CD4-positive, alpha-beta T cell (primary cell): ENCODE results near the gene GINS1. TPM values are rescaled to one million over a fixed set of nuclear protein-coding genes. Genes with fewer than 3 reads are reported as not detected.

Source experiments
- ATAC-seq: fragments of 200-7000 bp; cut with Tn5 transposase; one replicate; pipeline ENCODE4 v1.10.0; 2022; ENCODE audit warnings: mild to moderate bottlenecking; ENCODE audit not compliant: poor library complexity
- CTCF ChIA-PET: fragments of 350-600 bp; sonication (Branson Sonifier 250); formaldehyde crosslinking; loops from one replicate; lab custom pipeline; 2021; ENCODE audit warnings: antibody characterized with exemption, inconsistent platforms; lab: Charles Lee
- POLR2A ChIA-PET: fragments of 350-600 bp; sonication (Branson Sonifier 250); formaldehyde crosslinking; loops from one replicate; lab custom pipeline; 2021; ENCODE audit warnings: antibody characterized with exemption, inconsistent platforms; lab: Charles Lee
- DNase-seq, 14 experiments: peaks; one replicate each; pipeline ENCODE4 v3.0.0-alpha.2; 2013 to 2020; ENCODE audit warnings: mixed read lengths in 2 of 14
- H3K27ac ChIP-seq, 2 donors: one replicate each; pipeline versions ENCODE4 v1.5.1 to v1.7.0; 2013; ENCODE audit warnings: low read length in 2 of 2, low read depth in 1 of 2, mild to moderate bottlenecking in 1 of 2
- H3K27me3 ChIP-seq, 2 experiments: 1 replicate in 1 of 2; 2 replicates in 1 of 2; pipeline versions ENCODE4 v1.6.1 to v1.7.0; 2013; ENCODE audit warnings: low read length in 2 of 2, control low read depth in 1 of 2, mild to moderate bottlenecking in 1 of 2, moderate library complexity in 1 of 2; ENCODE audit not compliant: insufficient read depth in 2 of 2, control insufficient read depth in 1 of 2
- H3K36me3 ChIP-seq: one replicate; pipeline ENCODE4 v1.6.1; 2013; ENCODE audit warnings: low read length, control low read depth; ENCODE audit not compliant: insufficient read depth
- H3K4me1 ChIP-seq: one replicate; pipeline ENCODE4 v1.6.1; 2013; ENCODE audit warnings: low read length, control low read depth; ENCODE audit not compliant: insufficient read depth
- H3K4me3 ChIP-seq: one replicate; pipeline ENCODE4 v1.5.1; 2013; ENCODE audit warnings: mild to moderate bottlenecking, low read length, moderate library complexity
- H3K9me3 ChIP-seq, 2 experiments: 1 replicate in 1 of 2; 2 replicates in 1 of 2; pipeline versions ENCODE4 v1.6.1 to v1.7.0; 2013; ENCODE audit warnings: low read length in 2 of 2, mild to moderate bottlenecking in 2 of 2, control low read depth in 1 of 2, moderate library complexity in 1 of 2; ENCODE audit not compliant: control insufficient read depth in 1 of 2, insufficient read depth in 1 of 2
- H3K27ac Mint-ChIP-seq: one replicate; pipeline ENCODE4 v1.8.0; 2020; ENCODE audit warnings: mixed read lengths
- H3K27me3 Mint-ChIP-seq: one replicate; pipeline ENCODE4 v1.8.0; 2021; ENCODE audit warnings: mixed read lengths
- H3K36me3 Mint-ChIP-seq: one replicate; pipeline ENCODE4 v1.8.0; 2021; ENCODE audit warnings: low read depth, mixed read lengths
- H3K4me1 Mint-ChIP-seq: one replicate; pipeline ENCODE4 v1.8.0; 2021; ENCODE audit warnings: low read depth, mixed read lengths
- H3K4me3 Mint-ChIP-seq: one replicate; pipeline ENCODE4 v1.8.0; 2020; ENCODE audit warnings: mild to moderate bottlenecking, mixed read lengths
- H3K9me3 Mint-ChIP-seq: one replicate; pipeline ENCODE4 v1.8.0; 2020; ENCODE audit warnings: mixed read lengths
- CTCF ChIP-seq: fragments of 200-600 bp; IDR thresholded peaks from one replicate; pipeline ENCODE4 v1.8.0; 2022; ENCODE audit warnings: antibody characterized with exemption, mild to moderate bottlenecking
- intact Hi-C, 2 experiments: fragments of 100-400 bp; cut with DNase I in 1 of 2; cut with micrococcal nuclease in 1 of 2; formaldehyde crosslinking; loops; one replicate each; pipeline versions ENCODE4 v1.15.1 to v1.9.0; 2023 to 2025; cut with DNase I, micrococcal nuclease
- total RNA-seq, 174 experiments: library from RNA in 2 of 174; stranded (reverse) in 2 of 174; gene quantifications; one replicate each; pipeline ENCODE4 v1.2.3 and lab custom pipeline; 2021 to 2026

GINS1 gene
- total RNA-seq, 2 experiments from 2014 or later, result 0.08 to 0.17 TPM

DNA sequence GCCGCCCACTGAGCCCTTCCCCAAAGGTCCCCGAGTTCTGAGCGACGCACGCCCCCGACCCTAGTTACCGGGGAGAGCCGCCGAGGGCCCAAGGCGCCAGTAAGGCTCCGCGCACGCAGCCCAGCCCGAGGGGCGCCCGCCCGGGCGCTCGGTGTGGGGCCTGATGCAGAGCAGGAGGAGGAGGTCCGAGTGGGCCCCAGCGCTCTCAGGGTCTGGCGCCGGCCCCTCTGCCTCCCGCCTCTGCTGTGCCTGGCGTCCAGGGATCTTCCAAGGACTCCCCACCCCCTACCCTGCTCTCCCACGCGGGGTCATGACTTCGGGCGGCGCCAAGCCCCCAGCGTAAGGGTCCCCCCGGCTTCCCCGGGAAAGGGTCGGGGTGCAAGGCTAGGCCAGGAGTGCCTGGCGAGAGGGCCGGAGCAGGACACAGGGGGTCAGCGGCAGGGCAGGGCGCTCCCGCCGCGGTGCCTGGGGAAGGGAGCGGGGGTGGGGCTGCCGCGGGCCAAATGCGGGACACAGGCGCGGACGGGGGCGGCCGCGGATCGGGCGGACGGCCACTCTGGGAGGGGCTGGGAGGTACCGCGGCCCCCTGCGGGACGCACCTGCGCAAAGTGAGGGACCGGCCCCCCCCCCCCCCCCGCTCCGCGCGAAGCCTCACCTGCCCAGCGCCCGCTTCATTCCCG lies 17.5 kb upstream of the GINS1 start:
- Mint-ChIP-seq H3K27me3 (no peaks in the 10 kb centered on the region), H3K36me3 (peaks cover 11% of the 10 kb centered on the region), H3K4me1 (peaks cover 23% of the 10 kb centered on the region), H3K4me3 (peak overlapping the region; percentile 92), H3K9me3 (no peaks in the 10 kb centered on the region), H3K27ac (peak overlapping the region; percentile 77)
- H3K27me3 ChIP-seq, result no peaks in the 10 kb centered on the region
- no peaks in the 10 kb centered on the region for H3K36me3 ChIP-seq
- ChIA-PET POLR2A (interaction anchor here (1.0 to 1.7 kb wide), 3 partner anchors 18 to 195 kb away, joined by 5 to 10 read pairs (median 7); partner anchors contain the start of genes ENTPD6, GINS1 and PYGB), CTCF (interaction anchor here (1.1 kb wide), 1 partner anchor 9 kb away, joined by 5 read pairs; no protein-coding TSS in a partner anchor)
- peak overlapping the region; percentile 75 for H3K4me3 ChIP-seq
- intact Hi-C loops, result loop anchor here in 1 of 2 experiments (2.0 to 5.0 kb wide), 7 partner anchors 17 to 362 kb away; partner anchors contain the start of genes ACSS1, ENTPD6 and GINS1
- TF ChIP-seq CTCF, result no peak
- no peak overlapping the region for H3K27ac ChIP-seq
- ATAC-seq (no peak), DNase-seq (peak in 9 of 14 experiments; percentile 2 to 45 (median 12))
- H3K9me3 ChIP-seq, result no peaks in the 10 kb centered on the region
- H3K4me1 ChIP-seq, result peaks cover 10% of the 10 kb centered on the region

DNA sequence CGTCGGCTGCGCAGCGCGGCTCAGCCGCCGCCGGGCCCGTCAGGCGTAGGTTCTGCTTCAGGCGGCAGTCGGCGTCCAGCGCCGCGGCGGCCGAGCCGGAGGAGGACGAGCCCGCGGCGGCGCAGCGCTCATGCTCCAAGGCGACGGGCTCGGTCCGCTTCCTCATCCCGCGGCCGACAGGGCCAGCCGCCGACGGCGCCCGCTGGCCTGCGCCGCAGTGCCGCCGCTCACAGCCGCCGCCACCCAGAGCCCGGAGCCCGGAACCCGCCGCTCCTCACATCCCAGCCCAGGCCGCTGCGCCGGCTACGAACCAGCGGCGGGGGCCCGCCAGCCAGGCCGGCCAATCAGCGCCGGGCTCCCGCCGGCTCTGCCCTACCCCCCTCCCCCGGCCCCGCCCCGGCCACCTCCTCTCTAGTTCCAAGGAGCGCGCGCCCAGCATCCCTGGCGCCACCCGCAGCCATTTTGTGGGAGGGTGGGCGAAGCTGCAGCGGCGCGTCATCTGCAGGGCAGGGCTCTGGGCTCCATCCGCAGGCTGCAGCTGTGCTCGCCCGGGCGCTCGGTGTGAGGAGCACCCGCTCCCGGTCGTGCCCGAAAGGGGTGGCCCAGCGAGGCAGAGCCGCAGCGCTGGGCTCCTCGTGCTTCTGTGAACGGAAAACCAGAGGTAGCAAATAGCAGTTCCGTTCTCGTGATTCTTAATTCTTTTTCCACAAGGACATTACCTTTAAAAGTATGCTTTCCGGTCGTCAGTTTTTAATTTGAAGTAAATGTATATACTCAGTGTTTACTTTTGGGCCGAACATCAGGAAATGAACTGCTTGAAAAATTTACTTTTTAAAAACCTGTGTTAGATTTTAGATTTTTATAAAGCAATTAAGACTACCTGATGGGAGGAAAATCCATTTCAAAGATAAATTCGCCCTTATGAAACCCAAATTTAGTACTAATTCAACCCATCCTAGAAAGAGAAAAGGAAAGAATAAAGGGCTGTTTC lies 16.6 kb upstream of the GINS1 start, which contains the start of gene ABHD12:
ABHD12 (minus strand) TSS at position 298 of the 991 bp plus-strand sequence; CDS start at position 166, 132 bp downstream.
- Mint-ChIP-seq H3K27ac (peak within 1 kb of the TSS; percentile 84), H3K9me3 (no peaks in the 10 kb centered on the region), H3K4me3 (peak within 1 kb of the TSS; percentile 92), H3K36me3 (peaks cover 11% of the 10 kb centered on the region), H3K27me3 (no peaks in the 10 kb centered on the region), H3K4me1 (peaks cover 23% of the 10 kb centered on the region)
- TF ChIP-seq CTCF, result no peak
- POLR2A ChIA-PET, result interaction anchor here (0.6 to 1.7 kb wide), 7 partner anchors 9 to 246 kb away, joined by 3 to 10 read pairs (median 5); partner anchors contain the start of genes ENTPD6, GINS1 and PYGB
- DNase-seq (peak; percentile 86 to 97 (median 92)), ATAC-seq (peak; percentile 89)
- intact Hi-C loops, result loop anchor here in 1 of 2 experiments (2.0 to 5.0 kb wide), 4 partner anchors 144 to 334 kb away; partner anchors contain the start of gene ACSS1
- Histone ChIP-seq H3K4me3 (peak within 1 kb of the TSS; percentile 75), H3K4me1 (peaks cover 10% of the 10 kb centered on the region), H3K27ac (peak within 1 kb of the TSS in 1 of 2 donors; percentile 42), H3K9me3 (no peaks in the 10 kb centered on the region), H3K27me3 (no peaks in the 10 kb centered on the region), H3K36me3 (no peaks in the 10 kb centered on the region)
- CTCF ChIA-PET, result interaction anchor here (1.1 kb wide), 1 partner anchor 8 kb away, joined by 5 read pairs; no protein-coding TSS in a partner anchor

DNA sequence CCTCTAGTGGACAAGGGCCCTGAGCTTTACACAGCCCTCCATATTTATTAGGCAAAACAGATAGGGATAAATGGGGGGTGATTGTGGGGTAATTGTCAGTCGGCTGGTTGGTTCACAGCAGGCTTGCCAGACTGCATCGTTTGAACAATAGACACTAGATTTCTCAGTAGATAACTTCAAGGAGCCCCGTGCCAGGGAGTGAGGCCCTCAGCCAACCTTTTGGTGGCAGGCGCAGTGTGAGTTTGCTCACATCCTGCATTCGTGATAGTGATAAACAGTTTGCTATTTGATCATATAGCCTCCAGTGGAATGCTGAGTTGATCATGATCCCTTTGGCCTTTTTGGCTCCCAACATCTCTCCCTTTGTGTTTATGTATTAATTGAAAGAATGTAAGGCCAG lies 13.2 kb upstream of the GINS1 start:
- Histone ChIP-seq H3K27me3 (no peaks in the 10 kb centered on the region), H3K36me3 (no peaks in the 10 kb centered on the region), H3K4me1 (peaks cover 9% of the 10 kb centered on the region), H3K4me3 (no peak overlapping the region), H3K27ac (no peak overlapping the region), H3K9me3 (no peaks in the 10 kb centered on the region)
- ChIA-PET POLR2A (no interaction called here), CTCF (no interaction called here)
- H3K4me3 Mint-ChIP-seq, result no peak overlapping the region
- H3K4me1 Mint-ChIP-seq, result peaks cover 10% of the 10 kb centered on the region
- peaks cover 4% of the 10 kb centered on the region for H3K27me3 Mint-ChIP-seq
- peaks cover 4% of the 10 kb centered on the region for H3K36me3 Mint-ChIP-seq
- peak overlapping the region; percentile 13 for H3K27ac Mint-ChIP-seq
- TF ChIP-seq CTCF, result no peak
- intact Hi-C loops, result loop anchor here in 1 of 2 experiments (5.0 kb wide), 3 partner anchors 233 to 337 kb away; partner anchors contain the start of gene ACSS1
- ATAC-seq, result no peak
- DNase-seq, result peak in 1 of 14 experiments; percentile 6
- no peaks in the 10 kb centered on the region for H3K9me3 Mint-ChIP-seq
